IMR-90 (cell line): ENCODE measurements around the gene PRRG2. TPM values are rescaled to one million over a fixed set of nuclear protein-coding genes. Genes with fewer than 3 reads are reported as not detected.
A peak's percentile ranks its signal among the peaks of the same experiment; 100 is the strongest.

Experiments
- ATAC-seq: fragments of 200-7000 bp; cut with Tn5 transposase; 2 replicates; pipeline ENCODE4 v1.9.1; 2020; ENCODE audit warnings: low read depth, mild to moderate bottlenecking, moderate library complexity
- BruUV-seq: library from RNA; stranded (reverse); fragments of 400-500 nt; replicated peaks from 2 replicates; lab custom pipeline; 2021; lab: Mats Ljungman, UMichigan
- CTCF ChIA-PET: fragments of 300-600 bp; formaldehyde crosslinking; extraction: SDS; loops from one replicate; lab custom pipeline; 2021; ENCODE audit warnings: antibody characterized with exemption; lab: Yijun Ruan, JAX
- POLR2A ChIA-PET: fragments of 300-600 bp; sonication (Branson Sonifier 250); formaldehyde crosslinking; loops from one replicate; lab custom pipeline; 2022; ENCODE audit warnings: antibody characterized with exemption; ENCODE audit not compliant: unreplicated experiment; lab: Charles Lee
- DNase-seq: peaks from one replicate; pipeline ENCODE4 v3.0.0; 2013
- H2AFZ ChIP-seq: replicated peaks from 2 replicates; pipeline ENCODE3; 2013; ENCODE audit warnings: low read length, mild to moderate bottlenecking; ENCODE audit not compliant: poor library complexity
- H2AK5ac ChIP-seq: 2 replicates; pipeline ENCODE4 v1.6.1; 2013; ENCODE audit warnings: low read depth, low read length, inconsistent platforms
- H2AK9ac ChIP-seq: replicated peaks from 2 replicates; pipeline ENCODE3; 2013; ENCODE audit warnings: mild to moderate bottlenecking, low read depth, low read length, moderate library complexity; ENCODE audit not compliant: poor library complexity
- H2BK120ac ChIP-seq: 2 replicates; pipeline ENCODE4 v1.6.1; 2013; ENCODE audit warnings: low read depth, low read length, inconsistent platforms
- H2BK15ac ChIP-seq: 3 replicates; pipeline ENCODE4 v1.6.1; 2013; ENCODE audit warnings: low read depth, low read length, inconsistent platforms
- H2BK20ac ChIP-seq: 2 replicates; pipeline ENCODE4 v1.6.1; 2013; ENCODE audit warnings: low read depth, mild to moderate bottlenecking, inconsistent platforms, low read length, moderate library complexity
- H2BK5ac ChIP-seq: 2 replicates; pipeline ENCODE4 v1.6.1; 2013; ENCODE audit warnings: mild to moderate bottlenecking, low read depth, low read length, inconsistent platforms; ENCODE audit not compliant: poor library complexity, severe bottlenecking
- H3K14ac ChIP-seq: replicated peaks from 2 replicates; pipeline ENCODE4 v1.6.1; 2013; ENCODE audit warnings: low read depth, low read length, inconsistent platforms
- H3K18ac ChIP-seq: 2 replicates; pipeline ENCODE4 v1.6.1; 2013; ENCODE audit warnings: low read depth, low read length, control low read depth
- H3K23ac ChIP-seq: 2 replicates; pipeline ENCODE4 v1.6.1; 2013; ENCODE audit warnings: low read depth, low read length, inconsistent platforms
- H3K27ac ChIP-seq: 2 replicates; pipeline ENCODE4 v1.5.1; 2013; ENCODE audit warnings: mild to moderate bottlenecking, control low read depth, low read length; ENCODE audit not compliant: insufficient read depth
- H3K27me3 ChIP-seq: 2 replicates; pipeline ENCODE4 v1.6.1; 2013; ENCODE audit warnings: low read length; ENCODE audit not compliant: control insufficient read depth, insufficient read depth
- H3K36me3 ChIP-seq: 2 replicates; pipeline ENCODE4 v1.6.1; 2013; ENCODE audit warnings: low read length, mixed read lengths; ENCODE audit not compliant: control insufficient read depth, insufficient read depth
- H3K4ac ChIP-seq: 2 replicates; pipeline ENCODE4 v1.6.1; 2013; ENCODE audit warnings: low read depth, low read length, inconsistent platforms
- H3K4me1 ChIP-seq: 2 replicates; pipeline ENCODE4 v1.6.1; 2013; ENCODE audit warnings: low read length, mixed read lengths; ENCODE audit not compliant: control insufficient read depth, insufficient read depth
- H3K4me2 ChIP-seq: 2 replicates; pipeline ENCODE4 v1.6.1; 2013; ENCODE audit warnings: low read depth, mild to moderate bottlenecking, control low read depth, low read length, moderate library complexity
- H3K4me3 ChIP-seq: 2 replicates; pipeline ENCODE4 v1.5.1; 2013; ENCODE audit warnings: low read depth, mild to moderate bottlenecking, control low read depth, low read length, moderate library complexity; ENCODE audit not compliant: insufficient read depth
- H3K56ac ChIP-seq: 2 replicates; pipeline ENCODE4 v1.6.1; 2013; ENCODE audit warnings: low read length, inconsistent platforms; ENCODE audit not compliant: insufficient read depth; ENCODE audit errors: extremely low read depth
- H3K79me1 ChIP-seq, 2 experiments: 2 replicates each; pipeline ENCODE4 v1.6.1; 2013; ENCODE audit warnings: low read length in 2 of 2, inconsistent platforms in 1 of 2, low read depth in 1 of 2
- H3K9ac ChIP-seq: 2 replicates; pipeline ENCODE4 v1.6.1; 2013; ENCODE audit warnings: low read depth, low read length, control low read depth
- H3K9me1 ChIP-seq: 2 replicates; pipeline ENCODE4 v1.6.1; 2013; ENCODE audit warnings: low read length, inconsistent platforms; ENCODE audit not compliant: insufficient read depth
- H3K9me3 ChIP-seq: 2 replicates; pipeline ENCODE4 v1.6.1; 2013; ENCODE audit warnings: low read length; ENCODE audit not compliant: control insufficient read depth, insufficient read depth
- H4K20me1 ChIP-seq: 2 replicates; pipeline ENCODE4 v1.6.1; 2013; ENCODE audit warnings: low read length, inconsistent platforms; ENCODE audit not compliant: insufficient read depth
- H4K5ac ChIP-seq: 2 replicates; pipeline ENCODE4 v1.6.1; 2013; ENCODE audit warnings: mild to moderate bottlenecking, low read depth, low read length, control low read depth
- H4K8ac ChIP-seq, 2 experiments: 2 replicates each; pipeline ENCODE4 v1.6.1; 2013; ENCODE audit warnings: low read depth in 2 of 2, low read length in 2 of 2, control low read depth in 1 of 2, inconsistent platforms in 1 of 2
- H4K91ac ChIP-seq: 2 replicates; pipeline ENCODE4 v1.6.1; 2013; ENCODE audit warnings: low read depth, low read length, inconsistent platforms; ENCODE audit not compliant: insufficient read depth
- CHD1 ChIP-seq: IDR thresholded peaks from 2 replicates; pipeline ENCODE4 v1.6.1; 2012; ENCODE audit warnings: low read depth, low read length, improper control_type of control experiment
- ELK1 ChIP-seq: fragments of 150-350 bp; IDR thresholded peaks from 2 replicates; pipeline ENCODE4 v1.6.1; 2016; ENCODE audit warnings: low read depth, mild to moderate bottlenecking, low read length, moderate library complexity, borderline replicate concordance
- FOS ChIP-seq: fragments of 150-350 bp; IDR thresholded peaks from 2 replicates; pipeline ENCODE4 v1.6.1; 2016; ENCODE audit warnings: low read depth, low read length
- MAFK ChIP-seq: IDR thresholded peaks from 2 replicates; pipeline ENCODE4 v1.6.1; 2012; ENCODE audit warnings: low read depth, low read length, improper control_type of control experiment
- MAZ ChIP-seq: IDR thresholded peaks from 2 replicates; pipeline ENCODE4 v1.6.1; 2012; ENCODE audit warnings: low read depth, mild to moderate bottlenecking, low read length, improper control_type of control experiment, moderate library complexity, borderline replicate concordance
- POLR2A ChIP-seq: IDR thresholded peaks from 2 replicates; pipeline ENCODE4 v1.6.1; 2012; ENCODE audit warnings: mild to moderate bottlenecking, low read depth, low read length
- RAD21 ChIP-seq: IDR thresholded peaks from 2 replicates; pipeline ENCODE4 v1.6.1; 2012; ENCODE audit warnings: low read length, improper control_type of control experiment
- RCOR1 ChIP-seq: IDR thresholded peaks from 2 replicates; pipeline ENCODE4 v1.6.1; 2012; ENCODE audit warnings: mild to moderate bottlenecking, low read length, improper control_type of control experiment; ENCODE audit not compliant: insufficient replicate concordance
- RFX5 ChIP-seq: IDR thresholded peaks from 2 replicates; pipeline ENCODE4 v1.8.0; 2012; ENCODE audit warnings: low read depth, mild to moderate bottlenecking, low read length, moderate library complexity
- SMC3 ChIP-seq: fragments of 150-350 bp; IDR thresholded peaks from 2 replicates; pipeline ENCODE4 v1.6.1; 2016; ENCODE audit warnings: low read depth, mild to moderate bottlenecking, antibody characterized with exemption, low read length, moderate library complexity
- USF2 ChIP-seq: fragments of 150-350 bp; IDR thresholded peaks from 2 replicates; pipeline ENCODE4 v1.6.1; 2017; ENCODE audit warnings: mild to moderate bottlenecking, antibody characterized with exemption, low read length, low read depth
- WGBS, 2 experiments: methylation state at CpG; one replicate each; pipeline versions ENCODE4 v1.1.5 to v1.1.7; 2013; ENCODE audit warnings: missing lambda C conversion rate in 2 of 2; ENCODE audit not compliant: insufficient read length in 1 of 2; ENCODE audit errors: extremely low coverage in 2 of 2; 5-methylcytosine and 5-hydroxymethylcytosine counted together
- dilution Hi-C: fragments of 300-500 bp; cut with HindIII; formaldehyde crosslinking; loops from one replicate; pipeline ENCODE4 v1.14.3; 2018; ENCODE audit warnings: low sequenced_read_pairs; ENCODE audit not compliant: unreplicated experiment
- in situ Hi-C: fragments of 300-500 bp; cut with MboI; formaldehyde crosslinking; loops from 3 replicates; pipeline ENCODE4 v1.14.3; 2019; ENCODE audit warnings: low sequenced_read_pairs, inconsistent platforms, mixed read lengths
- intact Hi-C: fragments of 100-400 bp; cut with micrococcal nuclease; formaldehyde crosslinking; loops from 2 replicates; pipeline ENCODE4 v1.10.0; 2022
- polyA plus RNA-seq, 3 experiments: library from polyadenylated mRNA; depleted of rRNA; stranded (reverse); fragments of >200 nt; gene quantifications; 2 replicates each; pipeline ENCODE4 v1.2.3, GENCODE V29; 2012; ENCODE audit warnings: low replicate concordance in 1 of 3
- total RNA-seq: library from RNA; depleted of rRNA; stranded (reverse); fragments of >200 nt; gene quantifications from 2 replicates; pipeline ENCODE4 v1.2.3, GENCODE V29; 2012
- TF ChIP-seq, protein P1 (sequence below): conservative IDR thresholded peaks from 2 replicates; pipeline ENCODE4 v1.5.1; 2012; ENCODE audit warnings: mild to moderate bottlenecking, low read depth, low read length, improper control_type of control experiment

The PRRG2 gene
- total and polyA plus RNA-seq, 2 of the 4 experiments (the other 2 are of a cell fraction) = 0.14 to 0.54 TPM

GRCh38 chr19:49579193-49579592, 1.9 kb upstream of the PRRG2 start:
- no peak overlapping the region for H3K56ac ChIP-seq
- H2BK5ac ChIP-seq = no peak overlapping the region
- ChIA-PET POLR2A (interaction anchor here (0.5 kb wide), 1 partner anchor 12 kb away, joined by 8 read pairs; no protein-coding TSS in a partner anchor), CTCF (interaction anchor here (1.2 to 2.1 kb wide), 2 partner anchors 9 to 12 kb away, joined by 3 to 6 read pairs; partner anchors contain the start of gene PRR12)
- H3K4me1 ChIP-seq = no peaks in the 10 kb centered on the region
- H3K23ac ChIP-seq = peak overlapping the region; percentile 26; the same call in 1 of the 2 replicates
- no peak overlapping the region for H3K27ac ChIP-seq
- H3K27me3 ChIP-seq = no peaks in the 10 kb centered on the region
- peaks cover 10% of the 10 kb centered on the region; the same call in 1 of the 2 replicates for H4K20me1 ChIP-seq
- ATAC-seq (no peak), DNase-seq (no peak)
- no peak overlapping the region for H4K5ac ChIP-seq
- no peaks in the 10 kb centered on the region for H3K9me3 ChIP-seq
- TF ChIP-seq RFX5 = no peak
- TF ChIP-seq USF2 = no peak
- TF ChIP-seq MAZ = no peak
- TF ChIP-seq MAFK = no peak
- TF ChIP-seq RAD21 = no peak
- TF ChIP-seq CHD1 = no peak
- TF ChIP-seq POLR2A = no peak
- TF ChIP-seq SMC3 = no peak
- TF ChIP-seq ELK1 = no peak
- TF ChIP-seq, protein P1, sequence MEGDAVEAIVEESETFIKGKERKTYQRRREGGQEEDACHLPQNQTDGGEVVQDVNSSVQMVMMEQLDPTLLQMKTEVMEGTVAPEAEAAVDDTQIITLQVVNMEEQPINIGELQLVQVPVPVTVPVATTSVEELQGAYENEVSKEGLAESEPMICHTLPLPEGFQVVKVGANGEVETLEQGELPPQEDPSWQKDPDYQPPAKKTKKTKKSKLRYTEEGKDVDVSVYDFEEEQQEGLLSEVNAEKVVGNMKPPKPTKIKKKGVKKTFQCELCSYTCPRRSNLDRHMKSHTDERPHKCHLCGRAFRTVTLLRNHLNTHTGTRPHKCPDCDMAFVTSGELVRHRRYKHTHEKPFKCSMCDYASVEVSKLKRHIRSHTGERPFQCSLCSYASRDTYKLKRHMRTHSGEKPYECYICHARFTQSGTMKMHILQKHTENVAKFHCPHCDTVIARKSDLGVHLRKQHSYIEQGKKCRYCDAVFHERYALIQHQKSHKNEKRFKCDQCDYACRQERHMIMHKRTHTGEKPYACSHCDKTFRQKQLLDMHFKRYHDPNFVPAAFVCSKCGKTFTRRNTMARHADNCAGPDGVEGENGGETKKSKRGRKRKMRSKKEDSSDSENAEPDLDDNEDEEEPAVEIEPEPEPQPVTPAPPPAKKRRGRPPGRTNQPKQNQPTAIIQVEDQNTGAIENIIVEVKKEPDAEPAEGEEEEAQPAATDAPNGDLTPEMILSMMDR = no peak
- no peak for TF ChIP-seq FOS
- no peak for TF ChIP-seq RCOR1
- no peak overlapping the region for H3K18ac ChIP-seq
- H2AK5ac ChIP-seq = no peak overlapping the region
- H3K4me3 ChIP-seq = no peak overlapping the region; the same call in 1 of the 2 replicates
- no peak overlapping the region for H3K4ac ChIP-seq
- BruUV-seq = no TSS peak
- H3K79me1 ChIP-seq = peaks cover 13 to 42% of the 10 kb centered on the region in 2 experiments; a peak in 3 of 4 replicates
- H3K4me2 ChIP-seq = peak overlapping the region; percentile 94
- H2BK20ac ChIP-seq = no peak overlapping the region
- intact Hi-C loops = no loop called here
- in situ Hi-C loops = no loop called here
- no peak overlapping the region for H2AK9ac ChIP-seq
- H3K9ac ChIP-seq = peak overlapping the region; percentile 72; the same call in 1 of the 2 replicates
- dilution Hi-C loops = no loop called here
- no peak overlapping the region for H4K91ac ChIP-seq
- WGBS, 2 experiments = no CpG with 5 or more reads among the region's 4 CpGs
- H3K9me1 ChIP-seq = no peaks in the 10 kb centered on the region
- H4K8ac ChIP-seq = no peak overlapping the region
- H2BK15ac ChIP-seq = no peak overlapping the region
- no peak overlapping the region for H3K14ac ChIP-seq
- no peak overlapping the region for H2BK120ac ChIP-seq
- H2AFZ ChIP-seq = no peak overlapping the region
- H3K36me3 ChIP-seq = peaks cover 6% of the 10 kb centered on the region
